B cell (primary cell): ENCODE measurements around the gene LTO1. TPM values are rescaled to one million over a fixed set of nuclear protein-coding genes. Genes with fewer than 3 reads are reported as not detected.

Experiments
- ATAC-seq: fragments of 200-7000 bp; cut with Tn5 transposase; one replicate; pipeline ENCODE4 v1.10.0; 2021; ENCODE audit warnings: low read depth, mild to moderate bottlenecking, moderate number of reproducible peaks, moderate library complexity
- CTCF ChIA-PET: fragments of 350-600 bp; sonication (Branson Sonifier 250); formaldehyde crosslinking; loops from one replicate; lab custom pipeline; 2021; ENCODE audit warnings: antibody characterized with exemption, inconsistent platforms; lab: Charles Lee
- POLR2A ChIA-PET: fragments of 350-600 bp; sonication (Branson Sonifier 250); formaldehyde crosslinking; loops from one replicate; lab custom pipeline; 2021; ENCODE audit warnings: antibody characterized with exemption; lab: Charles Lee
- DNase-seq: peaks from one replicate; pipeline ENCODE4 v3.0.0; 2013
- H2AFZ ChIP-seq: 2 replicates; pipeline ENCODE4 v1.6.1; 2012; ENCODE audit warnings: mild to moderate bottlenecking, low read depth, low read length; ENCODE audit not compliant: insufficient read depth, poor library complexity, severe bottlenecking
- H3K27ac ChIP-seq, 2 donors: 1 replicate in 1 of 2; 2 replicates in 1 of 2; pipeline ENCODE4 v1.5.1; 2012 to 2013; ENCODE audit warnings: low read length in 2 of 2, mild to moderate bottlenecking in 2 of 2, moderate library complexity in 1 of 2
- H3K27me3 ChIP-seq, 4 experiments: fragments of 200-600 bp in 1 of 4; sonication (generic) in 1 of 4; replicated peaks in 1 of 4; 1 replicate in 2 of 4; 2 replicates in 2 of 4; pipeline versions ENCODE4 v1.6.1 to v1.7.0; 2013 to 2016; ENCODE audit warnings: low read length in 3 of 4, mild to moderate bottlenecking in 2 of 4, mixed read lengths in 1 of 4, moderate library complexity in 1 of 4; ENCODE audit not compliant: insufficient read depth in 4 of 4, control insufficient read depth in 3 of 4; ENCODE audit errors: control extremely low read depth in 1 of 4
- H3K36me3 ChIP-seq, 2 experiments: replicated peaks in 1 of 2; 1 replicate in 1 of 2; 2 replicates in 1 of 2; pipeline versions ENCODE4 v1.6.1 to v1.7.1; 2013; ENCODE audit warnings: low read length in 1 of 2; ENCODE audit not compliant: insufficient read depth in 2 of 2, control insufficient read depth in 1 of 2; ENCODE audit errors: control extremely low read depth in 1 of 2, extremely low read depth in 1 of 2
- H3K4me1 ChIP-seq, 2 donors: fragments of 200-600 bp in 1 of 2; sonication (generic) in 1 of 2; 1 replicate in 1 of 2; 2 replicates in 1 of 2; pipeline versions ENCODE4 v1.5.1 to v1.6.1; 2013 to 2017; ENCODE audit warnings: low read length in 2 of 2; ENCODE audit not compliant: control insufficient read depth in 2 of 2, insufficient read depth in 2 of 2
- H3K4me2 ChIP-seq: replicated peaks from 2 replicates; pipeline ENCODE3; 2012; ENCODE audit warnings: mild to moderate bottlenecking, low read depth, low read length; ENCODE audit not compliant: poor library complexity, severe bottlenecking
- H3K4me3 ChIP-seq, 5 experiments: fragments of 200-600 bp in 1 of 5; sonication (generic) in 1 of 5; 1 replicate in 3 of 5; 2 replicates in 2 of 5; pipeline versions ENCODE4 v1.5.1 to v1.7.0; 2011 to 2016; ENCODE audit warnings: low read length in 4 of 5, mild to moderate bottlenecking in 4 of 5, low read depth in 2 of 5, control low read depth in 1 of 5, moderate library complexity in 1 of 5; ENCODE audit not compliant: insufficient read depth in 1 of 5; ENCODE audit errors: control extremely low read depth in 1 of 5, extremely low read depth in 1 of 5
- H3K79me2 ChIP-seq: fragments of 200-600 bp; sonication (generic); one replicate; pipeline ENCODE4 v1.6.0; 2016; ENCODE audit warnings: low read length; ENCODE audit not compliant: control insufficient read depth, insufficient read depth
- H3K9ac ChIP-seq: fragments of 200-600 bp; sonication (generic); 2 replicates; pipeline ENCODE4 v1.6.1; 2017; ENCODE audit warnings: mild to moderate bottlenecking, low read length, moderate library complexity
- H3K9me3 ChIP-seq, 3 donors: one replicate each; pipeline versions ENCODE4 v1.6.1 to v1.7.1; 2013; ENCODE audit warnings: low read length in 2 of 3; ENCODE audit not compliant: control insufficient read depth in 2 of 3, insufficient read depth in 1 of 3; ENCODE audit errors: control extremely low read depth in 1 of 3
- H4K20me1 ChIP-seq: 2 replicates; pipeline ENCODE4 v1.6.0; 2012; ENCODE audit warnings: mild to moderate bottlenecking, low read length; ENCODE audit not compliant: insufficient read depth, control insufficient read depth, poor library complexity, severe bottlenecking
- H3K27ac Mint-ChIP-seq: one replicate; pipeline ENCODE4 v1.8.0; 2021; ENCODE audit warnings: mixed read lengths
- H3K27me3 Mint-ChIP-seq: one replicate; pipeline ENCODE4 v1.8.0; 2021; ENCODE audit warnings: mixed read lengths
- H3K4me1 Mint-ChIP-seq: one replicate; pipeline ENCODE4 v1.8.0; 2021; ENCODE audit warnings: mixed read lengths
- H3K4me3 Mint-ChIP-seq: one replicate; pipeline ENCODE4 v1.8.0; 2021; ENCODE audit warnings: mixed read lengths
- H3K9me3 Mint-ChIP-seq: one replicate; pipeline ENCODE4 v1.8.0; 2022; ENCODE audit warnings: mixed read lengths; ENCODE audit not compliant: insufficient read depth
- CTCF ChIP-seq: fragments of 200-600 bp; IDR thresholded peaks from one replicate; pipeline ENCODE4 v1.8.0; 2022; ENCODE audit warnings: antibody characterized with exemption, mild to moderate bottlenecking
- EZH2 ChIP-seq: IDR thresholded peaks from 2 replicates; pipeline ENCODE4 v1.6.1; 2012; ENCODE audit warnings: borderline replicate concordance, low read depth, mild to moderate bottlenecking, moderate library complexity, low read length; ENCODE audit not compliant: insufficient read depth, poor library complexity, severe bottlenecking
- WGBS: methylation state at CpG from one replicate; pipeline ENCODE4 v1.1.5; 2013; ENCODE audit warnings: missing lambda C conversion rate; ENCODE audit not compliant: insufficient coverage; 5-methylcytosine and 5-hydroxymethylcytosine counted together
- intact Hi-C: fragments of 100-400 bp; cut with micrococcal nuclease; formaldehyde crosslinking; loops from one replicate; pipeline ENCODE4 v1.10.0; 2022
- polyA plus RNA-seq: library from polyadenylated mRNA; depleted of rRNA; stranded (reverse); fragments of >200 nt; gene quantifications from 2 replicates; pipeline ENCODE4 v1.2.3, GENCODE V29; 2012
- total RNA-seq, 2 donors: library from RNA; stranded (reverse); fragments of 120-200 nt in 1 of 2; gene quantifications; 1 replicate in 1 of 2; 2 replicates in 1 of 2; pipeline versions ENCODE4 v1.2.3 to v1.2.4, GENCODE V29; 2013 to 2022

The LTO1 gene
- total and polyA plus RNA-seq, 2 donors (not counting 1 experiment from before 2014, with no cell fraction given), result 44.4 to 68.8 TPM

DNA sequence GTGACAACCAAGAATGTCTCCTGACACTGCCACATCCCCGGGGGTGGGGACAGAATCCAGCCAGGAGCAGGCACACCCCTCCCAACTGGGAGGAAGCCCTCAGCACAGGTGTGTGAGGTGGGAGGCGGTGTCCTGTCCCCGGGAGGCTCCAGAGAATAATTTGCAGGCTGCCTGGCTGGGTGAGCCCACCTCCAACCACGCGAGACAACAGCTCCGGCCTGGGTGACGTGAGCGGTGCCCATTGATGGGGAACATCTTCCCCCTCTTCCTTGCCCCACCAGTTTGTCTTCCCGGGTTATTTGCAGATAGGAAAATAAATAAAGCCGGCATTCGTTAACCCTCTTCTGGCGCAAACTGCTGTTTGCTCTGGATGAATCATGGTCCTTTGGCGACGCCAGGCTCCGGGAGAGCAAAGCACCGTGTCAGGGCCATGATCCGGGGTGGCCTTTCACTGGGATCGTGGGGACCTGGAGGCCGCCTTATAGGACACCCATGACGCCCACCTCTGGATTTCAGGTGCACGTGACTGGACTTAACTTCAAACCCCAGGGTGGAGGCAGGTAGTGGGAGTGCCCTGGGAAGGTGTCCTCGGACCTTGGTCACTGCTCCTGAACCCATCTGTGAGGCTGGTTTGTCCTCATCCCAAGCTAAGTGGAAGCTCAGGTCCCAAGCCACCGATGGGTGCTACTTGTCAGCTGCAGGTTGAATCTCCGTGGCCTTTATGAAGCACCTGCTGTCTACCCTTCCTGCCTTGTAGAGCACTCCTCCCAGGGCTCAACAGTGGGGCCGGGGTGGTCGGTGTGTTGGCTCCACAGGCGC lies 20.3 kb downstream of the LTO1 start:
- intact Hi-C loops, result no loop called here
- H3K79me2 ChIP-seq, result no peaks in the 10 kb centered on the region
- H3K27me3 ChIP-seq, result no peaks in the 10 kb centered on the region
- H3K9me3 ChIP-seq, result no peaks in the 10 kb centered on the region
- ChIA-PET CTCF (no interaction called here), POLR2A (no interaction called here)
- H3K36me3 ChIP-seq, result peaks cover 0 to 2% of the 10 kb centered on the region in 2 experiments
- no peaks in the 10 kb centered on the region for H4K20me1 ChIP-seq
- no peak overlapping the region for H2AFZ ChIP-seq
- no peaks in the 10 kb centered on the region for H3K27me3 Mint-ChIP-seq
- no peak overlapping the region for H3K27ac ChIP-seq
- H3K4me1 Mint-ChIP-seq, result no peaks in the 10 kb centered on the region
- H3K4me2 ChIP-seq, result no peak overlapping the region
- no peak overlapping the region for H3K4me3 ChIP-seq
- H3K27ac Mint-ChIP-seq, result no peak overlapping the region
- no peak overlapping the region for H3K9ac ChIP-seq
- ATAC-seq, result no peak
- DNase-seq, result no peak
- TF ChIP-seq CTCF (no peak), EZH2 (no peak)
- no peaks in the 10 kb centered on the region for H3K4me1 ChIP-seq
- WGBS, result 93% methylated on average over 24 of the region's 27 CpGs
- H3K4me3 Mint-ChIP-seq, result no peak overlapping the region
- no peaks in the 10 kb centered on the region for H3K9me3 Mint-ChIP-seq

DNA sequence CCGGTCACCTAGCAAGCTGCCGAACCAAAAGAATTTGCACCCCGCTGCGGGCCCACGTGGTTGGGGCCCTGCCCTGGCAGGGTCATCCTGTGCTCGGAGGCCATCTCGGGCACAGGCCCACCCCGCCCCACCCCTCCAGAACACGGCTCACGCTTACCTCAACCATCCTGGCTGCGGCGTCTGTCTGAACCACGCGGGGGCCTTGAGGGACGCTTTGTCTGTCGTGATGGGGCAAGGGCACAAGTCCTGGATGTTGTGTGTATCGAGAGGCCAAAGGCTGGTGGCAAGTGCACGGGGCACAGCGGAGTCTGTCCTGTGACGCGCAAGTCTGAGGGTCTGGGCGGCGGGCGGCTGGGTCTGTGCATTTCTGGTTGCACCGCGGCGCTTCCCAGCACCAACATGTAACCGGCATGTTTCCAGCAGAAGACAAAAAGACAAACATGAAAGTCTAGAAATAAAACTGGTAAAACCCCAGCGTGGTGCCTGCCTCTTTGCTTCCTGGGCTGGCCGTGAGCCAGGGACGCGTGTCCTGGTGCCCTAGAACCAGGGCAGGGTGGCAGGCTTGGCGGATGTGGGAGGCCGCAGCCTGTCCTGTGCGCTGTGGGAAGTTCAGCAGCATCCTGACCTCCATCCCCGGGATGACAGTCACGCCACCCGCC lies 21.0 kb downstream of the LTO1 start:
- Mint-ChIP-seq H3K9me3 (no peaks in the 10 kb centered on the region), H3K4me1 (no peaks in the 10 kb centered on the region), H3K27ac (no peak overlapping the region), H3K4me3 (no peak overlapping the region), H3K27me3 (no peaks in the 10 kb centered on the region)
- Histone ChIP-seq H3K4me3 (no peak overlapping the region), H3K36me3 (peaks cover 0 to 2% of the 10 kb centered on the region in 2 experiments), H2AFZ (no peak overlapping the region), H3K79me2 (no peaks in the 10 kb centered on the region), H3K9ac (no peak overlapping the region), H3K9me3 (no peaks in the 10 kb centered on the region), H3K27me3 (no peaks in the 10 kb centered on the region), H3K4me2 (no peak overlapping the region), H3K4me1 (no peaks in the 10 kb centered on the region), H3K27ac (no peak overlapping the region), H4K20me1 (peaks cover 5% of the 10 kb centered on the region)
- DNase-seq, result no peak
- no peak for TF ChIP-seq CTCF
- no peak for TF ChIP-seq EZH2
- intact Hi-C loops, result no loop called here
- no peak for ATAC-seq
- ChIA-PET CTCF (no interaction called here), POLR2A (no interaction called here)
- 95% methylated on average over 34 of the region's 38 CpGs for WGBS
